GM08714 (cell line): ENCODE data around the gene ABR.

Experiments
- H3K4me3 ChIP-seq: fragments of 200-500 bp; sonication (Bioruptor generic); 2 replicates; pipeline ENCODE4 v1.5.1; 2014; ENCODE audit warnings: mild to moderate bottlenecking, low read length, inconsistent platforms
- ZNF274 ChIP-seq: IDR thresholded peaks from 2 replicates; pipeline ENCODE4 v1.6.1; 2012; ENCODE audit warnings: mild to moderate bottlenecking, low read depth, low read length

Gene ABR

DNA sequence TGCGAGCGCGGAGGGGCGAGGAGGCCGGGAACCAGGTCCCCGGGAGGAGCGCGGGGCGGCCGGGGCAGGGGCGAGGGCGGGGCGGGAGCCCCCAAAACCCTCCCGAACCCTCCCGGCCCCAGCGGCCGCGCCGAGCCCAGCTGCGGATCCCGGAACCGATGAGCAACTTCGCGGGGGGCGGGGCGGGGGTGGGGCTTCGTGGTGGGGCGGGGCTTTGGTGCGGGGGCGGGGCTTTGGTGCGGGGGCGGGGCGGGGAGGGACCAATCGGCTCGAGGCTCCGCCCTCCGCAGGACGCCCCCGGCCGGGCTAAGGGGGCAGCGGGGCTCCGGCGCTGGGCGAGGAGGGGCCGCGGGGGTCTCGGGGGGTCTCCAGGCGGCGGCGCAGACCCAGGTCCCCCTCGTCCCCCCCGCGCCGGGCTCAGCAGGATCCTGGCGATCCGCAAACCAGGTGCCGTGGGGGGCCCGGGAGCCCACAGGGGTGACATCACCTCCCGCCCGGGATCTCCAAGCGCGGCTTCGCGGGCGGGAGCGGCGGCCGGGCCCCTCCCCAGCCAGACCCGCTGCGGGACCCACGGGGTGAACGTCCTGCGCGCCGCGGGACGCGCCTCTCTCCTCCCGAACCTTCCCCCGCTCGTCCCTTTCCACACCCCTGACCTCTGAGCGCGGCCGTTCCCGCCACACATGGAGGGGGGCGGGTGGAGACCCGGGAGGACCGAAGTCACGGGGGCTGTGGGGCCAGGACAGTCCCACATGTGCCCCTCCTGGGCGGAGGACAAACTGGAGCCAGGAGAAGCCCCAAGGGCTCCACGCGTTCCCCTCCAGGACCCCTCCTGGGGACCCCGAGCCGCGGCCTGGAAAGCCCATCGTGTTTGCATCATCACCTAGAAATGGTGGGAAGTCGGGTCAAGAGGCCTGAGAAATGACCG lies at the start of gene ABR:
ABR (minus strand) TSS at position 164 of the 925 bp plus-strand sequence. CDS start 254 bp downstream, outside the sequence.
- TF ChIP-seq ZNF274: no peak

DNA sequence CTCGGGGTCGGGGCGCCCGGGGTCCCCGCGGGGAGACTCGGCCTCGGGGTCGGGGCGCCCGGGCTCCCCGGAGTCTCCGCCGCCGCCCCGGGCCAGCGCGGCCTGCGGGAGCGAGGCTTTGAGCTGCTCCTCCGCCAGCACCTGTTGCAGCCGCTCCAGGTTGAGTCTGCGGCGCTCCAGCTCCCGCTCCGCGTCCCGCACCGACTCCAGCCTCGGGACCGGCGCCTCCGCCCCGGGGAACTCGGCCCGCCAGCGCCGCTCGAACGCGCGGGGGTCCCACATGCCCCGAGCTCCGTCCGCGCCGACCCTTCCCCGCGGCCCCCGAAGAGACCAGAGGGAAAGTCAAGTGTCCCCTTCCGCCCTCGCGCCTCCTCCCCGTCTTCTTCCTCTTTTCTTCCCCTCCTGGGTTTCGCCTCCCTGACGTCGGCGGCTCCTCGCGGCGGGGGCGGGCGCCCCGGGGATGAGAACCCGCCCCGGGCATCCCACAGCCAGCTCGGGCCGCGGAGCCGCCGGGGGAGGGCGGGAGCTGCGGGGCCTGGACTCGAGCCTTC lies 49.6 kb upstream of the ABR start:
- H3K4me3 ChIP-seq: peak overlapping the region; percentile 79
- TF ChIP-seq ZNF274: no peak

More for the DNA sequence above, at the start of gene ABR:
- peak within 1 kb of the TSS; percentile 67 for H3K4me3 ChIP-seq

DNA sequence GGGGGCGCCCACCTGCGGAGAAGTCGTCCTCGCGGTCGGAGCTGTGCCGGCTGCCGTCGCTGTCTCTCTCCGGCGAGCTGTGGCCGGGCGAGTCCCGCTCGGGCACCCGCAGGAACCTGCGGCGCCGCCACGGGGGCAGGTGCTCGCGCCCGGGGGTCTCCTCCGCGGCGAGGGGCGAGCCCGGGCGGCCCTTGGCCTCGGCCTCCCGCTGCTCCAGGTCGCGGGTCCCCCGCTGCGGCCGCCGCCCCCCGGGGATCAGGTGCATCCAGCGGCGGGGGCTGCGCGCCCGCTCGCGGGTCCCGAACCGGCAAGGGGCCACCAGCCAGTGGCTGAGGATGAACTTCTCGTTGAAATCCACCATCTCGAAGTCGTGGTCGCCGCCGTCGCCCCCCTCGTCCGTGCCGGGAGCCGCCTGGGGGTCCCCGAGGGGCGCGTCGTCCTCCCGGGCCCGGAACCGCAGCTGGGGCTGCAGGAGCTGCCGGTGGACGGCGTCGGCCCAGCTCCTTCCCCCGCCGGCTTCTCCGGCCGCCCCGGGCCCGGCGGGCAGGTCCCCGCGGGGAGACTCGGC lies 49.1 kb upstream of the ABR start:
- H3K4me3 ChIP-seq: peak overlapping the region; percentile 79
- TF ChIP-seq ZNF274: no peak

DNA sequence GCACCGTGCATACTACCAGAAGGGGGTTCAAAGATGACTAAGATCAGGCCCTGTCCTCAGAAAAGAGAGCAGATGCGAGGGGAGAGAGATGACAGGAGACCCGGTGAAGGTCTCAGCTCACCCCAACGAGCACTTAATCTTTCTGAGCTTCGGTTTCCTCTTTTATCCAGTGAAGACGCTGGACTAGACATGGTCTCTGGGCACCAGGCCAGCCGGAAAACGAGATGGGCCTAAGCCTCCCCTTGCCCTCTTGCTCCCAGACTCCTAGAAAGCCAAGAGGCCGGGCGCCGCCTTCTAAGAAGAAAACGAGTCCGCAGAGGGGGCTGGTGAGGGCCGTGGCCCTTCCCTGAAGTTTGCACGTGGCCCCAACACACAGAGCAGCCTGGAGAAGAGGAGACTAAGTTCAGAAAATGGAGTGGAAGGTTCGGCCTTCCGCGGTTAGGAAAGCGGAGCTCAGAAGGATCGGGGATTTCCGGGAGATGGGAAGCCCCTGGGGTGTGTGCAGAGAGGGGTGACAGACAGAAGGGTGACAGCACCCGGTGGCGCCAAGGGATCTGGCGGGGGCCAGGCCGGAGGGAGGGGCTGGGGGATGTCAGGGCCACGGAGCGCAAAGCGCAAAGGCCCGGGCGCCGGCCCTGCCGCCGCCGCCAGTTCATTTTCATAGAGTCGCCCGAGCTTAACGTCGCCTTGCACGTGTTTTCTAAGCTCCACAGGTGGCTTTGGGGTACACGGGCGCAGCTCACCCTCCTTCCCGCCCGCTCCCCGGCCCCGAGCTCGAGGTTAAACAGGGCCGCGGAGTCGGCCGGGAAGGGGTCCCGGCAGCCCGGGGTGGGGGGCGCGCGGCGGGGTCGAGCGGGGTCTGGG lies 48.4 kb upstream of the ABR start:
- no peak for TF ChIP-seq ZNF274
- peak overlapping the region; percentile 79 for H3K4me3 ChIP-seq

DNA sequence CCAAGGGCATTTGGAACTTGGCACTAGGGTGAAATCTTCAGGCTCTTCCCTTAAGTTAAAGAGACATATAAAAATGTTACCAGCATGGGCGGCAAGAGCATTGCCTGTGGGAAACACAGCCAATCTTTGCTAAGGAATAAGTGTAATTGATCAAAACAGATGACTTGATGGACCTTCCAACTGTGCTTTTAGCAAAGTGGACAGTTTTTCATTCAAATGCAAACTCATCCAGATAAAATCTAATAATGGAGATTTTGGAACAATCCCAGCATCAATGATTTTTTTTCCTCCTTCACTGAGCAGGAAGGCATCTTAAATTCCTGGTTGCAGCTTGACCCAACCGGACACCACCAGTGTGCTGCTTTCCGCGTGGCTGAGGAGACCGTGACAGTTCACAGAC lies 47.6 kb upstream of the ABR start:
- no peak for TF ChIP-seq ZNF274
- peak overlapping the region; percentile 79 for H3K4me3 ChIP-seq

DNA sequence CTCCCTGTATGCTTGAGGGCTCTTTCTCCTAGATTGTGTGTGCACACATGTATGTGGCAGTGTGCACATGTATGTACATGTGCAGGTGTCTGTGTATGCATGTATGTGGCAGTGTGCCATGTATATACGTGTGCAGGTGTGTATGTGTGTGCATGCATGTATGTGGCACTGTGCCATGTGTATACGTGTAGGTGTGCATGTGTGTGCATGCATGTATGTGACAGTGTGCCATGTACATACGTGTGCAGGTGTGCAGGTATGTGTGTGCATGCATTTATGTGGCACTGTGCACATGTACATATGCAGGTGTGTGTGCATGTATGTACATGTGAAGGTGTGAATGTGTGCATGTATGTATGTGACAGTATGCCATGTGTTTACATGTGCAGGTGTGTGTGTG lies 46.5 kb upstream of the ABR start:
- H3K4me3 ChIP-seq: no peak overlapping the region
- no peak for TF ChIP-seq ZNF274

DNA sequence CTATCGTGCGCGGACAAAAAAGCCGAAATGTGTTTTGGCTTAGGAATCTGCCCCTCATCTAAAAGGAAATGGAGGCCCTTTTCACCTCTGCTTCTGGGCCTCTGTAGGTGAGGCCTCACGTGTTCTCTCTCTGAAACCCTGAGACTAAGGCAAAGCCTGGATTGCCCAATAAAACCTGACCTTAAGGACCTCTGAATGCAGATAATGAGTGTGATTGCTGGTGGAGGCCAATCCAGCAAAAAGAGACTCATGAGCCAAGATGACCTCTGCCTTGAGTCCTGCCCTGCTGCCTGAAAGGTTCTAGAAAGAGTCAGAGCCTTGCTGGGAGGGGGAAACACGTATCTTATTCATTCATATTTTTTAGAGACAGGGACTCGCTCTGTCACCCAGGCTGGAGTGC lies 44.5 kb upstream of the ABR start:
- no peak for TF ChIP-seq ZNF274
- no peak overlapping the region for H3K4me3 ChIP-seq

DNA sequence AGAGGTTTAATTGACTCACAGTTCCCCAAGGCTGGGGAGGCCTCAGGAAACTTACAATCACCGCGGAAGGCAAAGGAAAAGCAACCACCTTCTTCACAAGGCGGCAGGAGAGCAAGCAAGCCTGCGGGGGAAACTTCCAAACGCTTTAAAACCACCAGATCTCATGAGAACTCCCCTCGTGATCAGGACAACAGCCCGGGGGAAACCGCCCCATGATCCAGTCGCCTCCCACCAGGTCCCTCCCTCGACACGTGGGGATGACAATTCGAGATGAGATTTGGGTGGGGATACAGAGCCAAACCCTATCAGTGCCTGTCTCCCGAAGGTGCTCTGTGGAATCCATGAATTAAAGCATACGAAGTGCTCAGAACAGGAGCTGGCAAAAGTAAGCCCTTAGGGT lies 43.9 kb upstream of the ABR start:
- no peak overlapping the region for H3K4me3 ChIP-seq
- TF ChIP-seq ZNF274: no peak

DNA sequence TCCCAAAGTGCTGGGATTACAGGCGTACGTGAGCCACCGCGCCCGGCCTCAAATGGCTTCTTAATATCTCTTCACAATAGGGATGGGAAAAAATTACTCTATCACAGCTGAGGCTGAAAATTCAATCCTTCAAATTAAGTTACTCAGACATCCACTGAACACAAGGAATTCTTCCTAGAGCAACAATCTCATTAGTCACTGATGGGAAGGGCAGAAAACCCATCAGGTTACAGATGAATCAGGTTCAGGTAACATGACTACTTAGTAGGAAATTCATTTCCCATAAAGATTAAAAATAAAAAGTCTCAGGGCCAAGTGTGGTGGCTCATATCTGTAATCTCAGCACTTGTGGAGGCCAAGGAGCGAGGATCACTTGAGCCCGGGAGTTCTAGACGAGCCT lies 42.5 kb upstream of the ABR start:
- no peak overlapping the region for H3K4me3 ChIP-seq

DNA sequence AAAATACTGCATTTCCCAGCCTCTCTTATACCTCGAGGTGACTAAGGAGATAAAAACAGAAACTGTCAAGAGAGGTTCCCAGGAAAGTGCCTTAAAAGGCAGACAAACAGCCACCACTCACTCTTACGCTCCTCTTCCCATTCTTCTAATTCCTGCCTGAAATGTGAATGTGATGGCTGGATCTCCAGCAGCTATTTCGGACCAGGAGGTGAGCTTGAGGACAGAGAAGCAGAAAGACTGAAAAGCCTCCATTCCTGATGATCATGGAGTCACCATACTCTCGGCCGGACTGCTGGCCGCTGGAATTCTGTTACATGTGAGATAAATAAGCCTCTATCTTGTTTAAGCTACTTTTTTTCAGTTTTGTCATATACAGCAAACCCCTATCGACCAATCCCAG lies 41.4 kb upstream of the ABR start:
- no peak for TF ChIP-seq ZNF274
- no peak overlapping the region for H3K4me3 ChIP-seq

More for the DNA sequence above, 42.5 kb upstream of the ABR start:
- TF ChIP-seq ZNF274: no peak

DNA sequence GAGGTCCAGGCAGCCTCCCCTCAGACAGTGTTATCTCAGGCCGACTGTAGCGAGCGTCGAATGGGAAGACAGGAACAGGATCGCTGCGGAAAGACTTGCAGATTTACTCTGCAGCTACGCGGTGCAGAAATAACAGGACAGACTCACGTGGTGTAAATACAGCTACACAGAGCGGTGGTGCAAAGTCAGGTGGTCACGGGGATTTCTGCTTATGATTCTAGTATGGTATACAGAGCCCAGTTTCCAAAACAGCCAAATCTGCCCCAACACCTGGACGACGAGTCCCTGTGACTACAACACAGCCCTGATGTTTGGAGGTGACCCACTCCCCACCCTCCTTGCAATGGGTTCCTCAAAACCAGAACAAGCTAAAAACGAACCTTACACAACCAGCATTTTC lies 40.6 kb upstream of the ABR start:
- H3K4me3 ChIP-seq: no peak overlapping the region
- TF ChIP-seq ZNF274: no peak

DNA sequence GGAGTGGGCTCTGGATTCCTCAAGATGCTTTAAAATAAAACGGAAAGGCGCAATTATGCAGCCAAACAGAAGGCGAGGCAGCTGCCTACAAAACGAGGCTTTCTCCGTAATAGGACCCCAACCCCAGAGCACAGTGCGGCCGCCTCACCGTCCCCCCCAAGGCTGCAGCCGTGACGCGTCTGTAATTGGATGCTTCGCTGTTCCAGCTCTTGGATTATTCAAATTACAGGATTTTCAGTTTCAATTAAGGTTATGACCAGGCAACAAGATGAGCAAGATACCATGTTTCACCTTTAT lies 37.3 kb upstream of the ABR start:
- no peak overlapping the region for H3K4me3 ChIP-seq
- TF ChIP-seq ZNF274: no peak

DNA sequence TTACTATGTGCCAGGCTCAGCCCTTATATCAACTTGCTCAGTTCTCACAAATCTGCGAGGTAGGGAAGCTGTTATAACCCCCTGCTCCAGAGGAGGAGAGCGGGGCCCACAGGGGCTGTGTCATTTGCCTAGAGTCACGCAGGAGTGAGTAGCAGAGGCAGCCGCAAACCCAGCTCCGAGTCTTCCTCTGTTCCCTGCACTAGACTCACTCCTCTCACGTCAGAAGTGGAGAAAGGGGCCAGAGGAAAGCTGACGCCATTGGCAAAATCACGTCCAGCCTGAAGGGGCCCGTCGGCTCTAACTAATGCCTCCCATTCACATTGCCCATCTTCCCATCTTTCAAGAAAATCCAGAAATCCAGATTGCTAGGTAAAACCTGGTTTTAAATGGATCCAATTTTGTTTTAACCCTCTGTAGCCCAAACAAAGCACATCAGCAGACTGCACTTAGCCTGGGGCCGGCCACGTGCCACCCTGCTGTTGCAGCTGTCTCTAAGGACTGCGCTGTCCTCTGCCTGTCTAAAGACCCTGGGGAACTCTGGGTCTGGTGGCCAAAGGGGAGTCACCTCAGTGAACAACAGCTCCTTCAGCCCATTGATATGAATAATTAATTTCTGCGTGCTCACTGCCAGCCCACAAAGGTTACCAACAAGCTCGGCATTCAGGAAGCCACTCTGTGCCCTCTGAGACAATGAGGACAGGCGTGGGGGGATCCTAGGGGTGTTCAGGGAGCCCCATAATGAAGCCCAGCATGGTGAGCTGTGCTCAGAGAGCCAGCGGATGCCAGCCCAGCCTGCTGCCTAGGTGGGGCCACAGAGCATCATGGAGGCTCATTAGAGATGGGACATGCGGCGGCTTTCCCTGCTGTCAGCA lies 36.7 kb upstream of the ABR start:
- no peak for TF ChIP-seq ZNF274
- peak overlapping the region; percentile 0; the same call in 1 of the 2 replicates for H3K4me3 ChIP-seq

DNA sequence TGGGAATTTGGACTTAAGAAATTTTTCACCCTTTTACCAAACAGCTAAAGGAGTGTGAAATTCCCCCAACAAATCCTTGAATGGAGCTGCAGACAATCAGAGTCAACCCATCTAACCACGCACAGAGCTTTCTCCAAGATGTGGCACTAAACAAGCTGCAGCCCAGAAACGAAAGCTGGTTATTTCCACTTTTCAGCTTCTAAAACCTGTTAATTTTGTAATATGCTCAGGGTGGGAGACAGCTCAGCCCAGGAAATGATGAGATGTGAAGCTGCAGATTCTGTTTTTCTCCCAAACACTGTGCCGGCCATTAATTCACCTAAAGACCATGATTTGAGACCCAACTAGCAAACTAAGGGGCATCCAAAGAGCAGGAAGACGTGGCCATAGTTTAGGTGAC lies 33.2 kb upstream of the ABR start:
- H3K4me3 ChIP-seq: no peak overlapping the region
- no peak for TF ChIP-seq ZNF274
